ENCODE data around the gene M1AP. TPM values are rescaled to one million over a fixed set of nuclear protein-coding genes. Genes with fewer than 3 reads are reported as not detected.

M1AP gene
- polyA plus RNA-seq, 1 of the 3 experiments (the other 2 are of a cell fraction), result 0.02 TPM

- Histone ChIP-seq H3K36me3 (replicated peaks in 1 of 2; ENCODE audit: control insufficient read depth in 1 of 2, insufficient read depth in 2 of 2, low read length in 1 of 2) (no peaks in the 10 kb centered on the region), H3K4me2 (no peak overlapping the region), H3K27me3 (ENCODE audit: insufficient read depth) (no peaks in the 10 kb centered on the region), H3K9me3 (no peaks in the 10 kb centered on the region), H3K9ac (no peak overlapping the region), H4K20me1 (ENCODE audit: insufficient read depth) (no peaks in the 10 kb centered on the region), H3K27ac (ENCODE audit: low read depth in 2 of 2, low read length in 1 of 2) (no peak overlapping the region), H3K9me2 (no peaks in the 10 kb centered on the region), H3K4me3 (ENCODE audit: low read depth in 2 of 2, low read length in 1 of 2) (no peak overlapping the region), H2AFZ (ENCODE audit: low read depth) (no peak overlapping the region), H3K79me2 (ENCODE audit: insufficient read depth) (no peaks in the 10 kb centered on the region), H3K4me1 (ENCODE audit: control insufficient read depth in 1 of 2, insufficient read depth in 2 of 2, low read depth in 1 of 2, low read length in 1 of 2) (no peaks in the 10 kb centered on the region; a peak in 1 of 4 replicates), H3F3A (replicated peaks; ENCODE audit: insufficient read depth) (no peaks in the 10 kb centered on the region)
- CTCF ChIA-PET, result interaction anchor here (1.9 to 2.6 kb wide), 2 partner anchors 22 to 182 kb away, joined by 13 to 18 read pairs; no protein-coding TSS in a partner anchor
- TF ChIP-seq CTCF (IDR thresholded peaks at IDR 0.05) (no peak), EP300 (IDR thresholded peaks at IDR 0.05; ENCODE audit: borderline replicate concordance in 1 of 2, low read depth in 1 of 2, low read length in 1 of 2) (no peak), RXRA (IDR thresholded peaks at IDR 0.05; ENCODE audit: borderline replicate concordance, low read depth) (no peak), RCOR1 (IDR thresholded peaks at IDR 0.05; ENCODE audit: low read length) (no peak), PBX3 (IDR thresholded peaks at IDR 0.05) (no peak), USF2 (IDR thresholded peaks at IDR 0.05; ENCODE audit: borderline replicate concordance, low read depth, low read length) (no peak), SIN3A (IDR thresholded peaks at IDR 0.05; ENCODE audit: borderline replicate concordance, low read depth, low read length) (no peak)
- POLR2A ChIA-PET, result no interaction called here
- DNase-seq, result no peak
Measured at GRCh38 chr2:74693213-74693612, 45.1 kb upstream of the M1AP start.

GRCh38 chr2:74691929-74692328, 43.8 kb upstream of the M1AP start:
- CTCF ChIA-PET, result interaction anchor here (0.6 to 2.7 kb wide), 15 partner anchors 9 to 793 kb away, joined by 3 to 65 read pairs (median 8); no protein-coding TSS in a partner anchor
- Histone ChIP-seq H3K79me2 (ENCODE audit: insufficient read depth) (no peaks in the 10 kb centered on the region), H3K4me1 (ENCODE audit: control insufficient read depth in 1 of 2, insufficient read depth in 2 of 2, low read depth in 1 of 2, low read length in 1 of 2) (no peaks in the 10 kb centered on the region; a peak in 1 of 4 replicates)
- TF ChIP-seq TEAD4 (IDR thresholded peaks at IDR 0.05; ENCODE audit: borderline replicate concordance, insufficient read depth) (no peak), GATA2 (CRISPR knock-in tag; IDR thresholded peaks at IDR 0.05) (no peak), FOXM1 (IDR thresholded peaks at IDR 0.05; ENCODE audit: low read depth) (no peak), MEF2A (IDR thresholded peaks at IDR 0.05; ENCODE audit: borderline replicate concordance, low read depth) (no peak), IRF3 (IDR thresholded peaks at IDR 0.05; ENCODE audit: low read depth, low read length) (no peak), EZH2phosphoT487 (IDR thresholded peaks at IDR 0.05; ENCODE audit: borderline replicate concordance, low read depth) (no peak), GABPA (IDR thresholded peaks at IDR 0.05; ENCODE audit: low read depth) (no peak), USF2 (IDR thresholded peaks at IDR 0.05; ENCODE audit: borderline replicate concordance, low read depth, low read length) (no peak), RCOR1 (IDR thresholded peaks at IDR 0.05; ENCODE audit: low read length) (no peak), NRF1 (IDR thresholded peaks at IDR 0.05; ENCODE audit: low read depth, low read length) (no peak), FOXJ3 (CRISPR knock-in tag; IDR thresholded peaks at IDR 0.05) (no peak), TAF1 (IDR thresholded peaks at IDR 0.05; ENCODE audit: borderline replicate concordance, low read depth, low read length) (no peak), CTCF (IDR thresholded peaks at IDR 0.05) (no peak), RAD21 (IDR thresholded peaks at IDR 0.05; ENCODE audit: low read length) (no peak), MAX (IDR thresholded peaks at IDR 0.05; ENCODE audit: low read depth) (no peak)

More at GRCh38 chr2:74691929-74692328, 43.8 kb upstream of the M1AP start:
- Histone ChIP-seq H3F3A (replicated peaks; ENCODE audit: insufficient read depth) (no peaks in the 10 kb centered on the region), H3K4me2 (no peak overlapping the region), H3K27me3 (ENCODE audit: insufficient read depth) (no peaks in the 10 kb centered on the region), H3K9me2 (no peaks in the 10 kb centered on the region), H3K9ac (no peak overlapping the region), H3K9me3 (no peaks in the 10 kb centered on the region), H4K20me1 (ENCODE audit: insufficient read depth) (no peaks in the 10 kb centered on the region), H3K4me3 (ENCODE audit: low read depth in 2 of 2, low read length in 1 of 2) (no peak overlapping the region), H3K27ac (ENCODE audit: low read depth in 2 of 2, low read length in 1 of 2) (no peak overlapping the region), H2AFZ (ENCODE audit: low read depth) (no peak overlapping the region), H3K36me3 (replicated peaks in 1 of 2; ENCODE audit: control insufficient read depth in 1 of 2, insufficient read depth in 2 of 2, low read length in 1 of 2) (no peaks in the 10 kb centered on the region)
- 85% methylated on average over 5 of the region's 5 CpGs for WGBS (ENCODE audit: low lambda C conversion rate)
- POLR2A ChIA-PET, result no interaction called here
- DNase-seq, result no peak

All from SK-N-SH (cell line).